Mesenchymal stem cell (in vitro differentiated cells and primary cell): ENCODE data around the gene NXPH4.

Experiments used
- DNase-seq: peaks from one replicate; pipeline ENCODE4 v3.0.0-alpha.2; 2013
- H2AFZ ChIP-seq: one replicate; pipeline ENCODE4 v1.6.1; 2013; ENCODE audit warnings: low read depth, mild to moderate bottlenecking, control low read depth, inconsistent platforms, low read length, moderate library complexity
- H2AK5ac ChIP-seq: 2 replicates; pipeline ENCODE4 v1.6.1; 2013; ENCODE audit warnings: low read length, moderate library complexity, mild to moderate bottlenecking, inconsistent platforms; ENCODE audit not compliant: severe bottlenecking
- H2BK120ac ChIP-seq: one replicate; pipeline ENCODE4 v1.6.1; 2013; ENCODE audit warnings: low read depth, mild to moderate bottlenecking, inconsistent platforms, low read length, moderate library complexity
- H2BK12ac ChIP-seq, 2 experiments: one replicate each; pipeline ENCODE4 v1.6.1; 2013; ENCODE audit warnings: inconsistent platforms in 2 of 2, low read length in 2 of 2, mild to moderate bottlenecking in 2 of 2, moderate library complexity in 2 of 2, control low read depth in 1 of 2
- H2BK15ac ChIP-seq: one replicate; pipeline ENCODE4 v1.6.1; 2013; ENCODE audit warnings: mild to moderate bottlenecking, low read depth, inconsistent platforms; ENCODE audit not compliant: poor library complexity, severe bottlenecking
- H2BK5ac ChIP-seq: 2 replicates; pipeline ENCODE4 v1.6.1; 2013; ENCODE audit warnings: low read depth, mild to moderate bottlenecking, low read length, control low read depth, inconsistent platforms; ENCODE audit not compliant: poor library complexity, severe bottlenecking
- H3K14ac ChIP-seq, 2 experiments: one replicate each; pipeline ENCODE4 v1.6.1; 2013; ENCODE audit warnings: inconsistent platforms in 2 of 2, low read length in 2 of 2, control low read depth in 1 of 2, mild to moderate bottlenecking in 1 of 2, moderate library complexity in 1 of 2
- H3K18ac ChIP-seq, 2 experiments: one replicate each; pipeline ENCODE4 v1.6.1; 2013; ENCODE audit warnings: inconsistent platforms in 2 of 2, low read length in 2 of 2, control low read depth in 1 of 2, low read depth in 1 of 2, mild to moderate bottlenecking in 1 of 2
- H3K23ac ChIP-seq, 2 experiments: one replicate each; pipeline ENCODE4 v1.6.1; 2013; ENCODE audit warnings: inconsistent platforms in 2 of 2, low read length in 2 of 2, mild to moderate bottlenecking in 2 of 2, moderate library complexity in 2 of 2, control low read depth in 1 of 2
- H3K27ac ChIP-seq: 2 replicates; pipeline ENCODE4 v1.5.1; 2013; ENCODE audit warnings: mild to moderate bottlenecking, moderate library complexity, low read length, control low read depth, inconsistent platforms; ENCODE audit not compliant: poor library complexity, severe bottlenecking
- H3K27me3 ChIP-seq, 2 experiments: 2 replicates each; pipeline versions ENCODE4 v1.6.1 to v1.7.0; 2013; ENCODE audit warnings: low read length in 2 of 2, mild to moderate bottlenecking in 2 of 2, moderate library complexity in 2 of 2, control low read depth in 1 of 2, inconsistent platforms in 1 of 2; ENCODE audit not compliant: control insufficient read depth in 1 of 2, insufficient read depth in 1 of 2
- H3K36me3 ChIP-seq, 2 experiments: 2 replicates each; pipeline versions ENCODE4 v1.6.1 to v1.7.0; 2013; ENCODE audit warnings: low read length in 2 of 2, control low read depth in 1 of 2, inconsistent platforms in 1 of 2, low read depth in 1 of 2, mild to moderate bottlenecking in 1 of 2; ENCODE audit not compliant: insufficient read depth in 2 of 2, control insufficient read depth in 1 of 2
- H3K4ac ChIP-seq, 2 experiments: one replicate each; pipeline ENCODE4 v1.6.1; 2013; ENCODE audit warnings: inconsistent platforms in 2 of 2, low read length in 2 of 2, mild to moderate bottlenecking in 2 of 2, moderate library complexity in 2 of 2, control low read depth in 1 of 2, low read depth in 1 of 2
- H3K4me1 ChIP-seq: 2 replicates; pipeline ENCODE4 v1.6.1; 2013; ENCODE audit warnings: low read depth, low read length, control low read depth; ENCODE audit not compliant: control insufficient read depth, insufficient read depth
- H3K4me2 ChIP-seq: 2 replicates; pipeline ENCODE4 v1.6.1; 2013; ENCODE audit warnings: low read length, mild to moderate bottlenecking, inconsistent platforms; ENCODE audit not compliant: poor library complexity, severe bottlenecking
- H3K4me3 ChIP-seq, 2 experiments: 2 replicates each; pipeline versions ENCODE4 v1.5.1 to v1.7.0; 2013; ENCODE audit warnings: low read length in 2 of 2, mild to moderate bottlenecking in 2 of 2, control low read depth in 1 of 2, low read depth in 1 of 2; ENCODE audit not compliant: insufficient read depth in 1 of 2
- H3K79me1 ChIP-seq: replicated peaks from 2 replicates; pipeline ENCODE4 v1.6.1; 2013; ENCODE audit warnings: mild to moderate bottlenecking, control low read depth, low read length, inconsistent platforms; ENCODE audit not compliant: poor library complexity, severe bottlenecking
- H3K9ac ChIP-seq: 2 replicates; pipeline ENCODE4 v1.7.0; 2013; ENCODE audit warnings: mild to moderate bottlenecking, low read length, moderate library complexity
- H3K9me3 ChIP-seq: 2 replicates; pipeline ENCODE4 v1.7.0; 2013; ENCODE audit warnings: mild to moderate bottlenecking, low read length; ENCODE audit not compliant: control insufficient read depth
- H4K8ac ChIP-seq: one replicate; pipeline ENCODE4 v1.6.1; 2013; ENCODE audit warnings: inconsistent platforms, mild to moderate bottlenecking, low read length, moderate library complexity
- H4K91ac ChIP-seq: one replicate; pipeline ENCODE4 v1.6.1; 2013; ENCODE audit warnings: mild to moderate bottlenecking, low read length, inconsistent platforms
- WGBS: methylation state at CpG from one replicate; pipeline ENCODE4 v1.1.7; 2013; ENCODE audit warnings: mixed read lengths; 5-methylcytosine and 5-hydroxymethylcytosine counted together

Gene NXPH4

DNA sequence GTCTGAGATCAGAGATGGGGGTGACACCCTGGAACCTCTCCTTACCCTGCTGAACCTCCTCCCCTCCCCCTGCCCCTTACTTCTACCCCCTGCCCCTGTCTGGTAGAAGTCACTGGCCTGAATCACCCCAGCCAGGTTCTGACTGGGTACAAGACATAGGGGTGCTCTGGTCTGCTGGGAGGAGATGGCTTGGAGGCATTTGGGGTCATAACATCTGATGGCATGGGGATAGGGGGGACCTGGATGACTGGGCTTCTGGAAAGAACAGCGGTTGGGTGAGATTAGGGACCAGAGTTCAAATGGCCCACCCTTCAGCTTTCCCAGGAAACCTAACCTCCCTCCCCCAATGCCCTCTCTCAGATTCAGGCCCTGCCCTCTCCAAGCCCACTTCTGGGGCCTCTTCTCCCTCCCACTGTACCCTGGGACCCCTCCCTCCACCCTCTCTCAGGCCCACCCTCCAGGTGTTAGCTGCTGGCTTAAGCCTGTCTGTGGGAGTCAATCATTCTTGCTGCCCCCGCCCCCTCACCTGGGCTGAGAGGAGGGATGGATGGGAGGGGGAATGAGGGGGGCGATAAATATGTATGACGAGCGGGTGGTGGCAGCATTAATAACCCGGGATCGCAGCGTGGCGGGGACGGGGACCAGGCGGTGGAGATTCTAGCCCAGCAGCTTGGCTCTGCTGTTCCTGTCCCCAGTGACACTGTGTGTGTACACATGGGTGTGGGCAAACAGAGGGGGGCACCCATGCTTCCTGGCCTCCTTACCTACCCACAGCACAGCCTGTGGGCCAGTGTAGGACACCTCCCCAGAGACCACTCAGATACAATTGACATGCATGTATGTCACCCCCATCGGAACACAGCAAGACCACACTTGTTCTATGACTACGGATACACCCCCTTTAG is 5.9 kb downstream of the NXPH4 start:
- 57% methylated on average over 8 of the region's 13 CpGs for WGBS
- Histone ChIP-seq H3K14ac (no peak overlapping the region), H3K79me1 (no peaks in the 10 kb centered on the region), H3K9ac (no peak overlapping the region), H4K8ac (no peak overlapping the region), H2AK5ac (no peak overlapping the region), H3K27me3 (peaks cover 45 to 98% of the 10 kb centered on the region in 2 experiments), H3K4me1 (peaks cover 30% of the 10 kb centered on the region), H3K23ac (no peak overlapping the region), H3K18ac (no peak overlapping the region), H3K4me3 (no peak overlapping the region), H4K91ac (no peak overlapping the region), H2BK12ac (no peak overlapping the region), H2BK120ac (no peak overlapping the region), H3K4ac (no peak overlapping the region), H2BK15ac (no peak overlapping the region), H2AFZ (no peak overlapping the region), H3K9me3 (no peaks in the 10 kb centered on the region), H3K27ac (no peak overlapping the region), H3K36me3 (no peaks in the 10 kb centered on the region), H3K4me2 (no peak overlapping the region), H2BK5ac (no peak overlapping the region)
- no peak for DNase-seq

DNA sequence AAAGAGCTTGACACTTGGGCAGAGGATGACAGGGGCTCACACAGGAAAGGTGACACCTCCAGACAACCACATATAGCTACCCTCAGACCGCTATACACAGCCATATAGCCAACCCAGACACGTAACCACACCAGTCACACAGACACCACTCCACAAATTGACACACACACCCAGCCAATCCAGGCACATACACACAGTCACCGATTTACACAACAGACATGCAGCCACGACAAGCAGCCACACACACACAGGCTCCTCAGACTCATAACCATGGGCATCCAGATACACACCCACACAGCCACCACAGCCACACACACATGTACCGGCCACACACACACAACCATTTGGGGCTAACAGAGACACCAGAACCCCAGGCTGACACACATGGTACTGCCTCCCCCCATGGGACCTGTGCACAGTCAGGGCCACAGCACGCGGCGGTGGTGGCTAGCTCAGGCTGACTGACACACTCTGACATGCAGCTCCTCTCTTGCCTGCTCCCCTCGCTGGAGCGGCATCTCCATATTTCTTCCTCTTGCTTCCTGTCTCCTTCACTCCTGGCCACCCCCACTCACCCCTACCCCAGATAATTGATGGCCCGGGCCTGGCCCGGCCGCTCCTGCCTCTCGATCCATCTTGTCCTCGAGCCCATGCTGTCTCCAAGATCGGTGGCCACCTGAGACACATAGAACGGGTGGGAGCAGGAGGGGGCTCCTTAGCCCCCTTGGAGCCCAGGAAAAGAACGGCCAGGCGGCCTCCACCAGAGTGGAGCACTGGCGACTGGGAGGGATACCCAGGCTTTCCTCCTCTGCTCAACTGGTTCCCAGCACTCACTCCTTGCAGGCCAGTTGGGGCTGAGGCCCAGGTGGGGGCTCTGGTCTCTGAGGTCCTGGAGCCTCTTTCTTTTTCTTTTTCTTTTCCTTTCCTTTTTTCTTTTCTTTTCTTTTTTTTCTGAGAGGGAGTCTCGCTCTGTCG is 6.9 kb downstream of the NXPH4 start:
- Histone ChIP-seq H2AK5ac (no peak overlapping the region), H3K9ac (no peak overlapping the region), H2BK12ac (peak overlapping the region in 1 of 2 experiments; percentile 56), H3K9me3 (no peaks in the 10 kb centered on the region), H2BK5ac (no peak overlapping the region), H3K4me3 (no peak overlapping the region), H2BK15ac (peak overlapping the region; percentile 44), H2BK120ac (no peak overlapping the region), H3K4me1 (peaks cover 28% of the 10 kb centered on the region), H3K36me3 (no peaks in the 10 kb centered on the region), H3K14ac (peak overlapping the region in 1 of 2 experiments; percentile 3), H3K27ac (no peak overlapping the region), H3K23ac (no peak overlapping the region), H4K91ac (peak overlapping the region; percentile 3), H3K4ac (no peak overlapping the region), H3K4me2 (no peak overlapping the region), H4K8ac (no peak overlapping the region), H2AFZ (no peak overlapping the region), H3K18ac (no peak overlapping the region), H3K79me1 (no peaks in the 10 kb centered on the region), H3K27me3 (peaks cover 45 to 92% of the 10 kb centered on the region in 2 experiments)
- no peak for DNase-seq
- WGBS, result 57% methylated on average over 22 of the region's 22 CpGs

DNA sequence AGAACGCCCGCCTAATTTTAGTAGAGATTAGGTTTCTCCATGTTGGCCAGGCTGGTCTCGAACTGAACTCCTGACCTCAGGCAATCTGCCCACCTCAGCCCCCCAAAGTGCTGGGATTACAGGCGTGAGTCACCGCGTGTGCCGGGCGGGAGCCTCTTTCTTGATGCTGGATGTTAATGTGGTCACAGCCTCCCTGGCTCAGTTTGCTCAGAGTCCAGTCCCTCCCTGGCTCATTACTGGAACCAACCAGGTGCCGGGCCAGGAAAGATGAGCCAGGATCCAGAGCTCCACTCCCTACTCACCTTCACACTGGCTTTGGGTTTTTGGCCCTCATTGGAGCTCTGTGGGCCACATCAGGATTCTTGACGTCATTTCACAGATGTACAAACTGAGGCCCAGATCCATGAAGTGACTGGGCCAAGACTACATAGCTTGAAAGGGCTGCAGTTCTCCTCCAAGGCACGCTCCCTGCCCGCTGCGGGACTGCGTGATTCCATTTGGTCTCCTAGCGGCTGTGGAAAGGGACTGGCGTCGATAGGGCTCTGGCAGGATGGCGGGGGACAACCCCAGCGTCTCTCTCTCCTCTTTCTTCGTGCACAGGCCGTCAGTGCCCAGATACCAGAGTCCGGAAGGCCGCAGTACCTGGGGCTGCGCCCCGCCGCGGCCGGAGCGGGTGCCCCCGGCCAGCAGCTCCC is 7.8 kb downstream of the NXPH4 start:
- H2BK15ac ChIP-seq, result no peak overlapping the region
- H2BK5ac ChIP-seq, result no peak overlapping the region
- WGBS, result 48% methylated on average over 30 of the region's 30 CpGs
- no peaks in the 10 kb centered on the region for H3K9me3 ChIP-seq
- H3K4me2 ChIP-seq, result no peak overlapping the region
- H3K36me3 ChIP-seq, result no peaks in the 10 kb centered on the region
- peak overlapping the region in 1 of 2 experiments; percentile 37 for H3K23ac ChIP-seq
- H2BK120ac ChIP-seq, result no peak overlapping the region
- no peak overlapping the region for H3K18ac ChIP-seq
- H3K27ac ChIP-seq, result no peak overlapping the region
- H3K27me3 ChIP-seq, result peaks cover 45 to 82% of the 10 kb centered on the region in 2 experiments
- H2AFZ ChIP-seq, result no peak overlapping the region
- H3K4me1 ChIP-seq, result peaks cover 28% of the 10 kb centered on the region
- no peak overlapping the region for H3K4me3 ChIP-seq
- H2BK12ac ChIP-seq, result no peak overlapping the region
- no peaks in the 10 kb centered on the region for H3K79me1 ChIP-seq
- H4K91ac ChIP-seq, result no peak overlapping the region
- no peak for DNase-seq
- H3K14ac ChIP-seq, result no peak overlapping the region
- H3K4ac ChIP-seq, result no peak overlapping the region
- no peak overlapping the region for H4K8ac ChIP-seq
- H3K9ac ChIP-seq, result no peak overlapping the region
- no peak overlapping the region for H2AK5ac ChIP-seq
